ENCODE data around the gene DDR1.
A peak's percentile ranks its signal among the peaks of the same experiment; 100 is the strongest.

The DDR1 gene

GRCh38 chr6:30885999-30886896 lies 1.9 kb downstream of the DDR1 start:
- Histone ChIP-seq H3K9me3 (ENCODE audit: control insufficient read depth, low read length) (no peaks in the 10 kb centered on the region), H3K4me3 (ENCODE audit: low read length) (peak overlapping the region; percentile 85), H3K36me3 (ENCODE audit: control insufficient read depth, insufficient read depth, low read length) (peaks cover 15% of the 10 kb centered on the region), H3K9ac (ENCODE audit: low read length) (peak overlapping the region; percentile 85), H3K27me3 (ENCODE audit: control insufficient read depth, insufficient read depth, low read length) (no peaks in the 10 kb centered on the region), H3K4me1 (ENCODE audit: control insufficient read depth, insufficient read depth, low read length) (peaks cover 46% of the 10 kb centered on the region)

- Histone ChIP-seq H3K36me3 (ENCODE audit: control insufficient read depth, insufficient read depth, low read length) (peaks cover 22% of the 10 kb centered on the region), H3K9ac (ENCODE audit: low read length) (peak overlapping the region; percentile 85), H3K4me3 (ENCODE audit: low read length) (no peak overlapping the region), H3K4me1 (ENCODE audit: control insufficient read depth, insufficient read depth, low read length) (peaks cover 41% of the 10 kb centered on the region), H3K27me3 (ENCODE audit: control insufficient read depth, insufficient read depth, low read length) (no peaks in the 10 kb centered on the region), H3K9me3 (ENCODE audit: control insufficient read depth, low read length) (no peaks in the 10 kb centered on the region)
Observed at GRCh38 chr6:30886897-30887255, 2.6 kb downstream of the DDR1 start.

- Histone ChIP-seq H3K36me3 (ENCODE audit: control insufficient read depth, insufficient read depth, low read length) (peaks cover 34% of the 10 kb centered on the region), H3K27me3 (ENCODE audit: control insufficient read depth, insufficient read depth, low read length) (no peaks in the 10 kb centered on the region), H3K9ac (ENCODE audit: low read length) (no peak overlapping the region), H3K9me3 (ENCODE audit: control insufficient read depth, low read length) (no peaks in the 10 kb centered on the region), H3K4me1 (ENCODE audit: control insufficient read depth, insufficient read depth, low read length) (peaks cover 33% of the 10 kb centered on the region), H3K4me3 (ENCODE audit: low read length) (no peak overlapping the region)
Observed at GRCh38 chr6:30887901-30888815, 3.8 kb downstream of the DDR1 start.

- Histone ChIP-seq H3K27me3 (ENCODE audit: control insufficient read depth, insufficient read depth, low read length) (no peaks in the 10 kb centered on the region), H3K4me3 (ENCODE audit: low read length) (no peak overlapping the region), H3K36me3 (ENCODE audit: control insufficient read depth, insufficient read depth, low read length) (peaks cover 41% of the 10 kb centered on the region), H3K9me3 (ENCODE audit: control insufficient read depth, low read length) (no peaks in the 10 kb centered on the region), H3K9ac (ENCODE audit: low read length) (no peak overlapping the region), H3K4me1 (ENCODE audit: control insufficient read depth, insufficient read depth, low read length) (peaks cover 33% of the 10 kb centered on the region)
Observed at GRCh38 chr6:30888816-30889495, 4.6 kb downstream of the DDR1 start.

- Histone ChIP-seq H3K9me3 (ENCODE audit: control insufficient read depth, low read length) (no peaks in the 10 kb centered on the region), H3K36me3 (ENCODE audit: control insufficient read depth, insufficient read depth, low read length) (peaks cover 46% of the 10 kb centered on the region), H3K9ac (ENCODE audit: low read length) (no peak overlapping the region), H3K27me3 (ENCODE audit: control insufficient read depth, insufficient read depth, low read length) (no peaks in the 10 kb centered on the region), H3K4me1 (ENCODE audit: control insufficient read depth, insufficient read depth, low read length) (peaks cover 33% of the 10 kb centered on the region), H3K4me3 (ENCODE audit: low read length) (no peak overlapping the region)
Observed at GRCh38 chr6:30889496-30889885, 5.2 kb downstream of the DDR1 start.

GRCh38 chr6:30889921-30890645 lies 5.8 kb downstream of the DDR1 start:
- peaks cover 46% of the 10 kb centered on the region for H3K36me3 ChIP-seq (ENCODE audit: control insufficient read depth, insufficient read depth, low read length)
- no peak overlapping the region for H3K9ac ChIP-seq (ENCODE audit: low read length)
- no peaks in the 10 kb centered on the region for H3K9me3 ChIP-seq (ENCODE audit: control insufficient read depth, low read length)
- H3K4me3 ChIP-seq (ENCODE audit: low read length) = no peak overlapping the region
- peaks cover 29% of the 10 kb centered on the region for H3K4me1 ChIP-seq (ENCODE audit: control insufficient read depth, insufficient read depth, low read length)
- H3K27me3 ChIP-seq (ENCODE audit: control insufficient read depth, insufficient read depth, low read length) = no peaks in the 10 kb centered on the region

GRCh38 chr6:30890646-30891449 lies 6.5 kb downstream of the DDR1 start:
- H3K4me1 ChIP-seq (ENCODE audit: control insufficient read depth, insufficient read depth, low read length) = peaks cover 21% of the 10 kb centered on the region
- no peak overlapping the region for H3K4me3 ChIP-seq (ENCODE audit: low read length)
- no peaks in the 10 kb centered on the region for H3K9me3 ChIP-seq (ENCODE audit: control insufficient read depth, low read length)
- H3K9ac ChIP-seq (ENCODE audit: low read length) = no peak overlapping the region
- peaks cover 46% of the 10 kb centered on the region for H3K36me3 ChIP-seq (ENCODE audit: control insufficient read depth, insufficient read depth, low read length)
- H3K27me3 ChIP-seq (ENCODE audit: control insufficient read depth, insufficient read depth, low read length) = no peaks in the 10 kb centered on the region

- peaks cover 15% of the 10 kb centered on the region for H3K4me1 ChIP-seq (ENCODE audit: control insufficient read depth, insufficient read depth, low read length)
- H3K9me3 ChIP-seq (ENCODE audit: control insufficient read depth, low read length) = no peaks in the 10 kb centered on the region
- no peak overlapping the region for H3K4me3 ChIP-seq (ENCODE audit: low read length)
- H3K27me3 ChIP-seq (ENCODE audit: control insufficient read depth, insufficient read depth, low read length) = no peaks in the 10 kb centered on the region
- H3K9ac ChIP-seq (ENCODE audit: low read length) = no peak overlapping the region
- H3K36me3 ChIP-seq (ENCODE audit: control insufficient read depth, insufficient read depth, low read length) = peaks cover 46% of the 10 kb centered on the region
Observed at GRCh38 chr6:30891450-30891723, 7.1 kb downstream of the DDR1 start.

GRCh38 chr6:30891816-30892538 lies 7.7 kb downstream of the DDR1 start:
- H3K4me3 ChIP-seq (ENCODE audit: low read length) = no peak overlapping the region
- no peaks in the 10 kb centered on the region for H3K9me3 ChIP-seq (ENCODE audit: control insufficient read depth, low read length)
- peaks cover 46% of the 10 kb centered on the region for H3K36me3 ChIP-seq (ENCODE audit: control insufficient read depth, insufficient read depth, low read length)
- H3K27me3 ChIP-seq (ENCODE audit: control insufficient read depth, insufficient read depth, low read length) = no peaks in the 10 kb centered on the region
- H3K9ac ChIP-seq (ENCODE audit: low read length) = no peak overlapping the region
- peaks cover 10% of the 10 kb centered on the region for H3K4me1 ChIP-seq (ENCODE audit: control insufficient read depth, insufficient read depth, low read length)

GRCh38 chr6:30893001-30893591 lies 8.8 kb downstream of the DDR1 start:
- Histone ChIP-seq H3K27me3 (ENCODE audit: control insufficient read depth, insufficient read depth, low read length) (no peaks in the 10 kb centered on the region), H3K36me3 (ENCODE audit: control insufficient read depth, insufficient read depth, low read length) (peaks cover 48% of the 10 kb centered on the region), H3K9ac (ENCODE audit: low read length) (peak overlapping the region; percentile 11), H3K4me1 (ENCODE audit: control insufficient read depth, insufficient read depth, low read length) (peaks cover 9% of the 10 kb centered on the region), H3K4me3 (ENCODE audit: low read length) (no peak overlapping the region), H3K9me3 (ENCODE audit: control insufficient read depth, low read length) (no peaks in the 10 kb centered on the region)
